GM19452 (cell line): ENCODE results near the gene PRKAR1B.

Experiments used
- ATAC-seq: cut with Tn5 transposase; IDR thresholded peaks from one replicate; pipeline ENCODE4 v1.9.1; 2021; ENCODE audit not compliant: unreplicated experiment

PRKAR1B gene

GRCh38 chr7:725223-726005 lies 1.7 kb downstream of the PRKAR1B start:
- ATAC-seq, result no peak

DNA sequence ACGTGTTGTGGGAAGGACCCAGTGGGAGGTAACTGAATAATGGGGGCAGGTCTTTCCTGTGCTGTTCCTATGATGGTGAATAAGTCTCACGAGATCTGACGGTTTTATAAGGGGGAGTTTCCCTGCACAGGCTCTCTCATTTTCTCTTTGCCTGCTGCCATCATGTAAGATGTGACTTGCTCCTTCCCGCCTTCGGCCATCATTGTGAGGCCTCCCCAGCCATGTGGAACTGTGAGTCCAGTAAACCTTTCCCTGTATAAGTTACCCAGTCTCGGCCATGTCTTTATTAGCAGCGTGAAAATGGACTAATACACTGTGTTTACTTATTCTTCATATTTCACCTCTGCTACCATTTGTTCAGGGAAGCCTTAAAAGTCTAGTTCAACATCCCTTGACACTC lies 2.8 kb downstream of the PRKAR1B start:
- no peak for ATAC-seq

- ATAC-seq, result no peak
These were observed 3.5 kb downstream of the PRKAR1B start for GRCh38 chr7:723541-723940.

- no peak for ATAC-seq
These were observed 5.3 kb downstream of the PRKAR1B start for GRCh38 chr7:721619-722248.

DNA sequence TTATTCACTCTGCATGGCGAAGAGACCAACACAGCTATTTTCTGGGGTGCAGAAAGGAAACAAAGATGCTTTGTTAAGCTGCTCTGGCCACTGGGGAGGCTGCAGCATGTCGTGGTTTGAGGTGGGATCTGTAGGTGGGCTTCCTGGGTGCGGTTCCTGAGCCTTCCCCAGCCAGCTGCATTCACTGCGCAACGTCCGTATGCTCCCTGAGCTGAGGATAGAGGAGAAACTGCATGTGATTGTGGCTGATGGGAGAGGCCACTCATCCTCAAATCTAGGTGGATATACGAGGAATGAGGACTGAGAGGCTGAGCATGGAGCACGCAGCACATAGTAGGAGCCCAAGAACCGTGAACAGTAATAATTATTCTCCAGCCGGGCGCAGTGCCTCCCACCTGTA lies 10.4 kb downstream of the PRKAR1B start:
- ATAC-seq, result no peak

DNA sequence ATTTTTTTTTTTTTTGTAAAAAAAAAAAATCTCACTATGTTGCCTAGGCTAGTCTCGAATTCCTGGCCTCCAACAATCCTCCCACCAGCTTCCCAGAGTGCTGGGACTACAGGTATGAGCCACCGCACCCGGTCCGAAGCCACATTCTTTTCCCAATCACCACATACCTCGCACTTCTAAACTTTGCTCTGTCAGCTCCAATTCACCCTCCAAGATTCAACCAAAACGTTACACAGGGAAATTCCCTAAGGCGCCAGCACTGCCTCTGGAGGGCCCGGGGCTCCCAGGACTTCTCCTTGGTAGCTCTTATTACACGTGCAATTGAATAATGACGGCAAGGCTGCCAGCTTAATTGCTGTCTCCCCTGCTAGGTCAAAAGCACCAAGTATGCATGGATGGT lies 10.9 kb downstream of the PRKAR1B start:
- ATAC-seq, result no peak

DNA sequence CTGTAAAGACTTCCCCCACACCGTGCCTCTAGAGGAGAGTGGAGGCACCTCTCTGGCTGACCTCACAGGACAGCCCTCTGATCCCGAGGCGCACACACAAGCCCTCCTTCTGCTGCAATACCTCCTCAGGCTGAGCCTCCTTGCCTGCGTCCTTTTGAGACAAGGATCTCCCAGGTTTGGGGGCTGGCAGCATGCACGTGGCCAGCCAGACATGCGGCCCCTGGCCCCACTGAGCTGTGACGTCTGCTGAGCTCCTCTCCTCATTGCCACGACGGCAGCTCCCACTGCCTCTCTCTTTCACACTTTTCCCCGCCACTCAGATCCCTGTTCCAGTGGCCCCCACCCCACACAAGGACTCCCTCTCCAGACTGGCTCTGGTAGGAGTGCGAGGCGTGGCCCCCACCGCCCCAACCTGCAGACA lies 12.8 kb downstream of the PRKAR1B start:
- ATAC-seq, result no peak

- ATAC-seq, result no peak
These were observed 13.4 kb downstream of the PRKAR1B start for GRCh38 chr7:713488-714230.

- ATAC-seq, result no peak
These were observed 14.0 kb downstream of the PRKAR1B start for GRCh38 chr7:713139-713457.

DNA sequence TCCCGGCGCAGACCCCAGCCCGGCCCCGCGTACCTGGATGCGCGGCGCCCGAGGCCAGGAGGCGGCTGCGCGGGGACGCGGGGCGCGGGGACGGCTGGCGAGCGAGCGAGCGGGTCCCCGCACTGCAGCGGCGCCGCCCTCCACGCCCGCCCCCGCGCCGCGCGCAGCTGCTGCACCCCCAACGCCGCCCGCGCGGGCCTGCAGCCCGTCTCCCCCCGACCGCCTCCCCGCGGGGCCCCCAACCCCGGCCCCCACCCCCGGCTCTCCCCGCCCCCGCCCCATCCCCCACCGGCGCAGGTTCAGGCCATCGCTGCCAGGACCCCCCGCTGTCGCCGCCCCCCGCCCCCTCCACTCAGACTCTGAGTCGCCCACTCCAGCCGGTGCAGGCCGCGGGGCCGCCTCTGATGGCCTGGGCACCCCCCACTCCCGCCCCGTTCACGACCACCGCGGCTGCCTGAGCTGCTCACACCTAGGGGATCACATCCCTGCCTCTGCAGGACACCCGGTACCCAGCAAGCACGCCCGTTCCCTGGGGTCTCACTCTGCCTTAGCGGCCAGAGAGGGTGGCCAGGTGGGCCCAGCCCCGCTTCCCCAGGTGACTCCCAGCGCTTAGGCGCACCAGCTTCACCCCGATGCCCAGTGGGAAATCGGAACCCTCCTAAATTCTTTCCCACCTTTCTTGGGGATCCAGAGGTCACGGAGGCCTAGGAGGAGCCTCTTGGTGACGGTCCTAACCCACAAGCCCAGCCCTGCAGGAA lies 14.5 kb downstream of the PRKAR1B start:
- no peak for ATAC-seq

GRCh38 chr7:711922-712380 lies 15.1 kb downstream of the PRKAR1B start:
- no peak for ATAC-seq

DNA sequence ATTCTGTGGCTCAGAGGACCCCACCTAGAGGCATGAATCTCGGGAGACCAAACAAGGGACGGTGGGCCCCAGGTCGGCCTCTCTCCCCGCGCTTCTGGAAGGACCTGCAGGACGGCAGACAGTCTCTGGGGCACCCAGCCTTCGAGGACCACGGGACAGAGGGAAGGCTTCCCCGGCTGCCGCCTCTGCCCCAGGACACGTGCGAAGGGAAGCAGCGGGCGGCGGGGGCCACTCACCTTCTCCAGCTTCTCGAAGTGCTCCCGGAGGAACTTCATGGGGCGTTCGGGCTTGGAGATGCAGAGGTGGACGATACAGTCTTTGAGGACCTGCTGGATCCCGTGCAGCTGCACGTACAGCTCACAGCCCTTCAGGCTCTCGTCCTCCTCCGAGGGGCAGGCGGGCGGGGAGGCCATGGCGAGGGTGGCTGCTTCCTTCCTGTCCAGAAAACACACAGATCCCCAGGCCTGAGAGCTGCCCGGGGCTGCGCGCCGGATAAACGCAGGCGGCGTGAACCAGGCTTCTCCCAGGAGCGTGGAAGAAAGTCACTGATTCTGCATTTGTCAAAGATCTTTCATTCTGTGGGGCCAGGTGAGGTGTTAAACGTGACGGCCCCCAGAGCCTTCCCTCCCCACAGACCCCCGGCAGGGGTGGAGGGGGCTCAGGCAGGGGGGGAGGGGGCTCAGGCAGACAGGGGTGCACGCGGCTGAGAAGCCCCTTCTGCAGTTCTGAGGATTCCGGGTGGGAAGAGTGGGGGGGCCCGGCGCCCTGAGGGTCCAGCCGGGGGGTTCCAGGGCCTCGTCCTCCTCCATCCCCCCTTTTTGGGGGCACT lies 15.8 kb downstream of the PRKAR1B start:
- ATAC-seq, result no peak

- ATAC-seq, result no peak
These were observed 16.9 kb downstream of the PRKAR1B start for GRCh38 chr7:710161-710560.

- ATAC-seq, result no peak
These were observed 19.6 kb downstream of the PRKAR1B start for GRCh38 chr7:707296-708000.

- ATAC-seq, result no peak
These were observed 20.4 kb downstream of the PRKAR1B start for GRCh38 chr7:706721-707120.

- ATAC-seq, result no peak
These were observed 24.0 kb downstream of the PRKAR1B start for GRCh38 chr7:703049-703448.

- ATAC-seq, result no peak
These were observed 25.9 kb downstream of the PRKAR1B start for GRCh38 chr7:701086-701671.

DNA sequence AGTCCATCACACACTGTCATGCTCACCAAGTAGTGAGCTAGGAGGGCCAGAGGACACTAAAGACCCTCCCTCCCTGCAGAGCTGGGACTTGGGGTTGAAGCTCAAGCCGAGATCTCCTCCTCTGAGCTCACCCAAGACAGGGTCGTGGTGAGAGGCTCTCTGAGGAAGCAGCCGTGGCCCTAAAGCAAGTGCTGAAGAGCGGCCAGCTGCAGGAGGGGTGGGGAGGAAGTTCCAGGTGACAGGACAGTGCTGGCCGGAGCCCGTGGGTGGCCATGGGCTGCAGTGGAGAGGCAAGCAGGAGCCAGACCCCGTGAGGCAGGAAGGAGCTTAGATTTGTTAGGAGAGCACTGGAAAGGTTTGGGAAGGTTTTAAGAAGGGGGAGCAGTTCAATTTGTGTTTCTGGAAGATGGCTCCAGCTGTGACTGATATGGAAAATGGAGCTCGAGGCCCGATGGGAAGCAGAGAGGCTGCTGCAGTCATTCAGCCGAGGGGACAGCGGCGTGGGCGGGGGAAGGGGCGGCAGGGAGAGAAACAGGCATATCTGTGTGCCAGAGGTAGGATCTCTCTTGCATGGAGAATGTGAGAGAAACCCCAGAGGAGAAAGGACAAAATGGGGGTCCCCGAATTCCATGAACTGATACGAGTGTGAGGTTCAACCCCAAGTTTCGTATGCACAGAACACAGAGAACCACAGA lies 27.5 kb downstream of the PRKAR1B start:
- no peak for ATAC-seq
